NCI-H187 treated with DMSO at 0.1 percent for 48 hours (cell line): ENCODE data around the gene ATP1A1.

Source experiments
- DNase-seq: peaks from one replicate; lab custom pipeline; 2025; lab: John Stamatoyannopoulos, UW

The ATP1A1 gene

DNA sequence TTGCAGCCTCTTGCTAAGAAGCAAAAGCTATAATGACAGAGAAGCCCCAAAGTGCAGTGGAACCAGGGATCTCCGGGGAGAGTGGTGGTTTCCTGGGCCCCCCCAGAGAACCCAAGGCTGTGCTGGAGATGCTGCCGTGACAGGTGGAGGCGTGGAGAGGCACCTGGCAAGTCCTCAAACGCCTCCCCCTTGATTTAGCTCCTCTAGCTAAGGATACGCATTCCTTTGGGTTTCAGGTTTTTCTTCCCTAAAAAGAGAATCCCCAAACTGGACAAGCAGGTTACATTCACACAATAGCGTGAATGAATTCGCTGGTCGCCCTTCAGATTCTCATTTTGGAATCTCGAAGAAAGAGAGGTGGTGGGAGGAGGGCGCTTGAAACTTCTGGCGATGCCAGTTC lies 853 bp upstream of the ATP1A1 start:
- DNase-seq, result no peak

DNA sequence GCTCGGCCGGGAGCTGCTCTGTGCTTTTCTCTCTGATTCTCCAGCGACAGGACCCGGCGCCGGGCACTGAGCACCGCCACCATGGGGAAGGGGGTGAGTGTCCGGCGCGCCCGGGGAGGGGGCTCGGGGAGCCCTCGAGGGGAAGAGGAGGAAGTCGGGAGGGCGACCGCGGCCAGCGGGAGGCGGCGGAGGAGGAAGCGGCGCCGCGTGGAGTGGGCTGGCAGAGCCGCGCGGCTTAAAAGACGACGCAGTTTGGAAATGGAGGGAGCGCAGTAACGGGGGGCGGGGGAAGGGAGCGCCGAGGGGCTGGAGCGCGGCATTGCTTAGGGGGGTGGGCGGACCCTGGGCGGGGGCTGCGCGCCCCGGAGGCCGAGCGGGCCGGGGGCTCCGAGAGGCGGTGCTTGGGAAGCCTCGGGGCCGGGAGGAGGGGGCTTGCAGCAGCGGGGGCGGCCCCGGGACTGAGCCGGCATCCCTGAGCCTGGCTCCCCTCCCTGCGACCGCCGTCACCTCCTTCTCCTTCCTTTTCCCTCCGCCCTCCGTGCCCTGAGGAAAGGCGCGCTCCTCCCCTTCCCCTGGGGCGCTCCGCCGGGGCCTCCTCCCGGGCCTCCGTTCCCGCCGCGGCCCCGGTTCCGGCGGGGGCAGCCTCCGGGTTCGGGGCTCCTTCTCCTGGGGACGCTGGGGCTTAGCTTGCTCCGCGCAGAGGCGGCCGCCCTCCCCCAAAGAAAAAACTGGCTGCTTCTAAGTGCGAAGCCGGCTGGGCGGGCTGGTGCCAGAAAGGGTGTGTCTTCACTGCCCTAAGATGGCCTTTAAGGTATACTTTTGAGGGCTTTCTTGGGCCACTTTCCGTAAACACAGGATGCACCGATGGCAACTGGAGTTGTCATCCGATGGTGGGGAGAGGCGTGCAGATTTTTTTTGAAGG lies 648 bp downstream of the ATP1A1 start:
- no peak for DNase-seq

DNA sequence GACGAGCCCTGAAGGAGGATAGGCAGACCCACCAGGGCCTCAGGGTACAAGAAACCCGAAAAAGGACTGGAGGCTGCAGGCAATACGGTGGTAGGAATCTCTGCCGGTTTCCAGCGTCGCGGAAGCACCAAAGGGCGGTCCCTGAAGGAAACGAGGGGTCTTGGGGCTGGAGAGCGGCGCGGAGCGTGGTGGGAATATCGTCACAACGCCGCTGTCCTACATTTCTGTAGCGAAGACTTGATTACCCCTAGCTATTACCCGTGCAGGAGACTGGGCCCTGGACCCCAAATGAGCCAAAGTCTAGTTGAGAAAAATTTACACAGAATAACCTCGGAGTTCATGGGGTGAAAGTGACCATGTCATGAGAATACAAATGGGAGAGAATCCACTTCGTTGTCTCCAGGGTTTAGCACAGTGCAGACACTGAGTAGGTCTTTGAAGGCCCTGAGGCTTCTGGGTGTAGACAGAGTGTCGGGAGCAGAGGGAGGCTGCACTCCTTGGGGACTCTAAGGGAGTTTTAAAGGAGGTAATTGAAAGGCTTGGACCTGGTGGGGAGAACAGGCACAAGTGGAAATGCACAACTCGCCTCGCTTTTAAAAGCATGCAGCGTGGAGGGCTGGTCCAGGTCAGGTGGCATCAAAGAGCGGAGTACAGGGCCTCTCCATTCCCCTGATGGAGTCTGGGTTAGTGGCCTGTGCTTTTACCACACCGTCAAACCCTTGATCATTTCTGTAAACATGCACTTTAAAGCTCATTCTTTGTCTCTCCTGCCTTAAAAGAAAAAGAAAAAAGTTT lies 1.5 kb downstream of the ATP1A1 start:
- no peak for DNase-seq

DNA sequence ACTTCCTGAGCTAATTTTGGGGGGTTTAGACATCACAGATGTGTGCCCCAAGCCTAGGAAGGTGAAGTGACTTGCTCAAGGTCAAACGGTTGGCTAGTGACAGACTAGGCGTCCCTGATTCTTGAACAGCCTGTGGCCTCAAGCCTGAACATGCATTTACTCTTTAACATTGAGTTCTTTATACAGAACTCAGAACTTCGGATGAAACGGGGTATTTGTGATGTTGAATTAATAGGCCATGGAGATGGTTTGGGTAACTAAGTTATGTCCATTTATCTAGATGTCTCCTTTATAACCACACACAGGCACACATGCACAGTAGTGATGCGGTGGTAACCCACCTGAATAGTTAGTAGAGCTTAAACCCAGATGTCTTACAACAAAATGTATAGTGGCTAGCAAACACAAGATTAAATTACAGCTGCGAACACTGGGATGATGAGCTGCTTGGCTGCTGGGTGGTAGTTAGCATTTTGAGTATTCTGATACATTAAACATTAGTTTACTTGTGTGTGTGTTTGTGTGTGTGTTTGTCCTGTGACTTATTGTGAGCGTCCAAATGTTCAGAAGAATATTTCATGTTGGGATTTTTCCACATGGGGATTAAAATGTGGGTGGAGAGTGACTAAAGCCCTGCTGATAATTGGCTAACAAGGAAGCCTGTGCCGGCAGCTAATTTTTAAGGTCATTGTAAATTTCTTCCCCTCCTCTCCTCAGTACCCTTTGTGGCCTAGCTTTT lies 2.3 kb downstream of the ATP1A1 start:
- DNase-seq, result no peak

DNA sequence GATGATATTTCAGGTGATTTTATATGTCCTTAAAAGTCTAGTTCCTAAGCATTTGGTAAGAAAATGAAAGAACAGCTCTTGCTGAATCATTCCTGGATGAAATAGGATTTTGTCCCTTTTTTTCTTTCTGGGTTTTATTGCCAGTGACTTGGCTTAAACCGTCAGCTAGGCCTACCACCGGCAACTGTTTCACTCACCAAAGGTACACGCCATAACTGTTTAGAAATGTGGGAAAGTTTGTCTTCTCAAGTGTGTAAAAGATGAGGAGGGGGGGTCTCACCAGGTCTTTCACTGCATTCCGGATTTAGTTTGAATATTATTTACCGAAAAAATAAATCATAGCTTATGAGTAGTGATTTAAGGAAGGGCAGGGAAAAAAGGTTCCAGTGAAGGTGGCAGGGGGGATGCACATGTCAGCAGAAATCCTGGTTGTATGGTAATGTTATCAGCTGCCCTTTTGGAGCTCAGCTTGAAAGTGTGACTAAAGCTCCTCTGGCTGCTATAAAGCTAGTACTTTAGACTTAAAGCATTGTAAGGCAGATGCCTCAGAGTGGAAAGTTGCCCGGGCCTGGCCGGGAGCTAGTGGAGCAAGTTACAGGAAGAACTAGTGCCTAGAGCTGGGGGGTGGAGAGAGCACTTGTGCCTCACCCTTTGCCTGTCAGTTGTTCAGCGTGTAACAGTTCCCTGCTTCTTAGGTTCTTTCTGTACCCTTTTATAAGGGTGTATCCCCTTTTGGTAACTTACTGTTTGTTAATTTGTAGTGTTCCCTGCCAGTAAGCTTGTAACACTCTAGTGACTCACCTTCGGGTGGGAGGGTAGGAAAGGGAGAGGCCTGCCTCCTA lies 3.1 kb downstream of the ATP1A1 start:
- no peak for DNase-seq

DNA sequence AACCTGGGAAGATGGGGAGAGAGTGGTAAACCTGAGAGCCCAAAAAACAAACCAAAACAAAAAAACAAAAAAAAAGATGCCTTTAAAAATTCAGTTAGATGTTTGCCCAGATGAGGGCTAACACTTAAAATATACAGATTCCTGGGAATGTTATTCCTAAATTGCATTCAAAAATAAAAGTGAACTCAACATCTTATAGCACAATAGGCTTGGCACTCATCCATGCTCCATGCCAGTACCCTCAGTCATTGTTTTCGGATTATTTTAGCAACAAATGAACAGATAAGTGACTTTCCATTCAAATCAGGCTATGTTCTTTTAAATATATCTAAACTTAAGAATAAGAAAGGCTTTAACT lies 3.7 kb downstream of the ATP1A1 start:
- DNase-seq, result no peak

DNA sequence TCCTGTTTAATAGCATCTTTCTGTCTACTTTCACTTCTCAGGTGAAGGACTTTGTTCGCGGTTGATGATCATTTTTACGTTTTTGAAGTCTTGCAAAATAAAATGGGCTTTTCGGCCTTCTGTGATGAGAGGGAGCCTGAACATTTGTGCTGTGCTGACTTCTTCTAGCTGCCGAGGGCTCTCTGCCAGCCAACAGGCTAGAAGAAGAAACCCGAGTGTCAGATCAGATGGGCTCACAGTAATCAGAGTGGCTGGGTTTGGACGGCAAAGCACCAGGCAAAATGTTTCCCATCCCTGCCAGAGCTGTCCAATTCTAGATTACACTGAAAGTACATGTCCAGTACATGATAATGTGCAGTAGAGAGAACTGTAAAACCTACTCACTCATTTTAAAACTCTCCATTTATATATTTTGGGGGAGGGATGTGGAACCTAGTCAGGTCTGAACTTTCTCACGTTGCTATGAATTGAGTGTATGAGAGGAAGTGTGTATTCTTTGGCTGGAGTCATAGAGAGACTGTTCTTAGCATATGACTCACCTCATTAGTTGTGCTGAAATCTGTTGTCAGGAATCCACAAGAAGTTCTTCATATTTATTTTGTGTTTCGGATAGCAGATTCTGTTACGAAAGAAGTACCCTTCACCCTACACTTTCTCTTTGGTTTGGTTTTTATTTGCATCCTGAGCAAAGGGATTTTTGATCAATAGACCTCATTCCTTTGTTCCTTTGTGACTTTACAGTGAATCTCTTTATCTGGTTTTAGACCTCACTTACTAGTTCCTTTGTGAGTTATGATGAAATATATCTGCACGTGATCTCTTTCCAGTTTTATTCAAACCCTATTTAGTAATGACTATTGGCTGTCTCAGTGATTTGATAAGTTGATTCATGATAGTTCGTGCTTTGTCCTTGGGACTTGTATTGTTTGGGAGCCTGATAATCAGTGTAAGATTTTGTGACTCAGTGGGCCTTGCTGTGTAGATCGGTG lies 4.8 kb downstream of the ATP1A1 start:
- no peak for DNase-seq

DNA sequence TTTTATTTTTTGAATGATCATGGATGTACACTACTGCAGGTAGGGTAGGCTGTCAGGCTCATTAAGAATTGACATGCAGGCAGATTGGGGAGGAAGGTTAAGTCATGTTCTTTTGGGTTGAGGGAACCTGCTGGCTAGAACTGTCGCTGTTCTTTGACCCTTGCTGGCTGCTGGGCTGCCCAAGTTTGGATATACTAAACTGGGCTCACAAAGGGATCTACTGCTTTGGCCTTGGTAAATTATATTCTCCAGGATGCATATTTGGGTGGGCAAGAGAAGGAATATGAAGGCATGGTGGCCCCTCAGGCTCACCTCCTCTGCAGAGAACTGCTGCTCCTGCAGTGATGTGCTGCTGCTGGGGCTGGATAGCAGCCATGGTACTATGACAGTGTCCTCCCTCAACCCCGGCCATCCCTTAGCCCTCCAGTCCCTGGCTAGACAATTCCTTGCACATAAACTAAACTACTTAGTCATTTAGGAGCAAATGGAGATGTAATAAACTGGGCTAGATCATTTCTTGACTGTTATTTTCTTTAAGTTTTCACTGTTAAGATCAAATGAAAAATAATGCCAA lies 6.1 kb downstream of the ATP1A1 start:
- DNase-seq, result no peak

DNA sequence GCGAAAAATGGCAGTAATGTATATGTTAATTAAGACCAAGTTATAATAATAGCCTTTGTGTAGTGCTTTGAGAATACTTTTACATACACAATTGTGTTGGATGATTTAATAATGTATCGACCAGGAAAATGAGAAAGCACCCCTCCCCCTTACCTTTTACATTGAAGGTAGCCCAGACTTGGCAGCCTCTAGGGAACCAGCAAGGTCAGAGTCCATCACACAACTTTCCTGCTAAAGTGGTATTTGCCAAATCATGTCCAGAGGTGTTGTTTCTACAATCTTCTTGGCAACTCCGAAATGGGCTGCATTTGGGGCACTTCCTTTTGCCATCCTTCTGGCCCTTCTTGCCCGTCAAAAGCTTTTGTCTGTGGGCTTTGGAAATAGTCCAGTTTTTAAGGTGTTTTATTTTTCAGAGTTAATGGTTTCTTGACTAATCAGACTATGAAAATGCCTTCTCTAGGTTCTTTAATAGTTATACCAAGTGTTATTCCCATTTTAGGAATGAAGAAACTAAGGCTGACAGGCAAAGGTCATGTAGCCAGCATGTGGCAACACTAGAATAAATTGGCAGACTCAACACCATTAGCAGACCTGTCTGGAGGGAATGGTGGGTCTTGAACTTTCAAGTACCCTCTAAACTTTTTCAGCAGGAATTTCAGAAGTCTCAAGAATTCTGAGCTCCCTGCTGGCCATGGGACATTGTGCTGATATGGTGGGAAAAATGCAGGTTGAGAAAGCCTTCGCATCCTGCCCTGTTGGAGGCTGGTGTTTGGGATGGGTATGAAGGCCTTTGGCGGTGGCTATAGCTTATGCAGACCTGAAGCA lies 6.8 kb downstream of the ATP1A1 start:
- DNase-seq, result no peak

DNA sequence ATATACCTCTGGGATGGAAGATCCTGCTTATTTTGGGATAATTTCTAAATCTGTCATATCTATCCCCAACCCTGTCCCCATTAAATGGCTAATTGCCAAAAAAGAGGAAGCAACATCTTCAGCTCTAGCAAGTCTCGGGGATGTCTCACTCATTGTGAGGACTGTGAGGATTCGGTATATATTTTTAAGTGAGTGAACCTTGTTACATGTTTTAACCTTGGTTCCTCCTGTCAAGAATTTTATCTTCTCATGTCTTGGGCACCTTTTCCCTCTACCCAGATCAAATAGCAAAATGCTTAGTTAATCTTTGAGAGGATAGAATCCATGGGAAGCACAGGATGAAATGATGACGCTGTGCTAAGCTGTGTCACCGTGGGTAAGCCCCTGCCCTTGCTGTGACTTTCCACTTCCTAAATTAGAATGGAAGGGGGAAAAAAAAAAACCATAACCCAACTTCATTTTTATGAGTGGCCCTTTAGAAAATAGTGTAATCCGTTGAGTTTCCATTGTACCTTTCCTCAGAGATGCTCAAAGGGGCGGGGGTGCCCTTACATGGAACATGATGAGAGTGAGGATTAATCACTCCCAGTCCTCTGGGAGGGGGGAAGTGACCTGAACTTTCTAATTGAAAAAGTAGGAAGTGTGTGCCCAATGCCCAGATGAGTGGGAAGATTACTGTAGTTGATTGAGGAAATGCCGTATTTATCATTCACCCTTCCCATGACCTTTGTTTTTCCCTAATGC lies 7.6 kb downstream of the ATP1A1 start:
- DNase-seq, result no peak

DNA sequence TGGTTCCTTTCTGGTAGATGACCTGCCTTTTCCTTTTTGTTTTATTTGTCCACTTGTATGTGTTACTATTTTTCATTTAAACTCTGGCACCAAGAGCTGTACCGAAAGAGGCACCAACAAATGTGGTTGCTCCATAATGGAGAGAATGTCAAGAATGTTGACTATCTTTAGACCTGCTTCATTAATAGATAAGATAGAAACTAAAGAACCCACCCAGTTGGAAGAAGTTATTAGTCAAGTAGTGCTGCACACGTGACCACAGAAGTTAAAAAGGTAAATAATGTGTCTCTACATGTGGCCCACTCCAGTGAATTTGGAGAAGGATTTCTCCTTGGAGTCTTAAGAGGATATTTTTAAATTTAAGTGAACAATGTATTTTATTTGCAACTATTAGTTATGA lies 9.3 kb downstream of the ATP1A1 start:
- DNase-seq, result no peak

DNA sequence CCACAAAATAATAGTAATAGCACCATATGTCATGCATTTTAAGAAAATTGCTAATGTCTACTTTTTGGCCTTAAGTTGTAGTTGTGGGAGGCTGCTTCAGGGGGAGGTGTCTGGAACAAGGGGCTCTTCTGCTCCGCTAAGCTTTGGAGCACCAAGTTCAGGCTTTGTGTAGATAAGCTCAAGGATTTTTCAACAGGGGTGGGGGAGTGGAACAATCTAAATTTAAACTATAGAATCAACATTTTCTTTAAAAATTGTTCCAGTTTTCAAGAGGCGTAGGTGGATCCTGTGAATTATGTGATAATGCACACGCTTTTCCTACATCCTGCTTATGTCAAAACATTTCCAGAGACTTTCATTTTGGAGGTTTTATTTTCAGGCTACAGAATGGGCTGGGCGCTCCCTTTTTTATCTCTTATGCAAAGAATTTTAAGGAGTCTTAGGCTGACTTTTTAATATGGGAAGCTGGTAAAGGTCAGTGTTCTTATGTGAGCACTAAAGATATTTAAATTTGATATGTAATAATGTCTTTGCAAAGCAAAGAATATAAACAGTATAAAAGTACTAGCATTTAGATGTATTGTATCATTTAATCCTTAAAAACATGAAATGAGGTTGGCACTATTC lies 9.9 kb downstream of the ATP1A1 start:
- DNase-seq, result no peak

DNA sequence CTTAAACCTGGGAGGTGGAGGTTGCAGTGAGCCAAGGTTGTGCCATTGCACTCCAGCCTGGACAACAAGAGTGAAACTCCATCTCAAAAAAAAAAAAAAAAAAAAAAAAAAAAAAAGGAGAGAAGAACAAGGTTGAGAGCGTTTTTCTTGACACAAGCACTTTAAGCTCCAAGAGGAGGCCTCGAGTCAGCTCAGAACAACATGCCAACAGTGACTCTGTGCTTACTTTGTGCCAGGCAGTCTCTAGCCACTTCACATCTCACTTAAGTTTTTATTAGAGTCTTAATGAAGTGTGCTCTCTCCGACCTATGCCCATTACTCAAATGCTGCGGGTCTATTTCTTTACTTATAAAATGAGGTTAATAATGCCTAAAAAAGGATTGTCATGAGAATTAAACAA lies 13.0 kb downstream of the ATP1A1 start:
- DNase-seq, result no peak

DNA sequence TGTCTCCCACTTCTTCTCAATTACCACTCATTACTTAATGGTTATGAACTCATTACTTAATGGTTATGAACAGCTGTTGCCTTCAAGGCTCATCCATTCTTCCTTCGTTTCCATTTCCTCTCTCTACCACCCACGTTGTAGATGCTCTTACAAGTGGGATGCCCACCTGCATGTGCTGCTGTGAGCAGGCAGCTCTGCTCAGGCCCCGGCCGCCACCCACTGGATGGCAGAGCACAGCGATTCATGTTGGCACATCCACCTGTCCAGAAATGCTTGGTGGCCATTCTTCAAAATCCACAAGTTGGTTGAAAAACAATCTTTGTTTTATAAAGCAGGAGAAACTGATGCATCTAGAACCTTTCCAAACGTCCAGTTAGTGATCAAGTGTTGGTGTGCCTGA lies 14.5 kb downstream of the ATP1A1 start:
- no peak for DNase-seq

DNA sequence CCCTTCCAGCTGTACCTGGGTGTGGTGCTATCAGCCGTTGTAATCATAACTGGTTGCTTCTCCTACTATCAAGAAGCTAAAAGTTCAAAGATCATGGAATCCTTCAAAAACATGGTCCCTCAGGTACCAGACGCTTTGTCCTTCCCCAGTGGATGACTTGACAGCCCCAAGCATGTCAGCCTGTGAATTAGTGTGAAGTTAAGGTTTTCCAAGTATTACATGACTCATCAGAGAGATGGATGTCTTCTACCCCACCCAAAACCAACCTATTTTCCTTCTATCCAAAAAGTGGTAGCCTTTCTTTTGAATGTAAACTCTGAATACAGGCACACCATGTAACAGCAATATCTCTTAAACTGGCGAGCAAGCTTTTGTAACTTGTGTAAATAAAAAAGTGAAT lies 15.1 kb downstream of the ATP1A1 start:
- no peak for DNase-seq

DNA sequence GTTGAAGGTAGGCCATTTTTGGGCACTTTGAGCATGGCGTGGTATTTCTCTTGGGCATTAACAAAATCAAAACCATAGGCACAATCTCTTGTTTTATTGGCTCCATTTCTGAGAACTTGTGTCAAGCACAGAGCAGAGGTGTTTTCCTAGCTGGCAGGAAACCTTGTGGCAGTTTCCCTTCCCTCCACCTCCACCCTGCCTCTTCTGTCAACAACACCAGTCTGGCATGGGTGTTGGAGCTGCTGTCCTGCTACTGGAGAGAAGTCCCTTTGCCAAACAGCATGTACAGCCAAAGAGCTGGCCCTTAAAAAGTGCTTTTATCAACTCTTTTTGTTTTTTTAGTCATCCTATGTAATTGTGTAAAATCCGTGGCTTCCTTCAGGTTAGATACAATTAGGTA lies 16.0 kb downstream of the ATP1A1 start:
- no peak for DNase-seq

DNA sequence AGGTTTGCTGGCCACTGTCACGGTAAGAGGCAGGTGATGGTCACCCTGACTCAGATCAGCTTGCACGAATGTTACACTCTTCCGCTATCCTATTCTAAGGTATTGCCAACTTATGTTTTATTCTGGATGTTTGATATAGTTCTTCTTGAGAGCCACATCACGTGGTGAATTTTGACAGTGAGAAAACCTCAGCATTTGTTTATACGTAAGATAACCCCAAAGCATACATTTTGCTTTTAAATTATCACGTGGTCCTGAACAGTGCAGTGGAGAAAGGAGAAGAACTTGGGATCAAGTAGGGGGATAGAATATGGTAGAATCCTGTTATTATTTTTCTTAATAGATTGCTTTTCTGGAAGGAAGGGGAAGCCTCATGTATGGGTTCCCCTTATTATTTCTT lies 16.6 kb downstream of the ATP1A1 start:
- no peak for DNase-seq

DNA sequence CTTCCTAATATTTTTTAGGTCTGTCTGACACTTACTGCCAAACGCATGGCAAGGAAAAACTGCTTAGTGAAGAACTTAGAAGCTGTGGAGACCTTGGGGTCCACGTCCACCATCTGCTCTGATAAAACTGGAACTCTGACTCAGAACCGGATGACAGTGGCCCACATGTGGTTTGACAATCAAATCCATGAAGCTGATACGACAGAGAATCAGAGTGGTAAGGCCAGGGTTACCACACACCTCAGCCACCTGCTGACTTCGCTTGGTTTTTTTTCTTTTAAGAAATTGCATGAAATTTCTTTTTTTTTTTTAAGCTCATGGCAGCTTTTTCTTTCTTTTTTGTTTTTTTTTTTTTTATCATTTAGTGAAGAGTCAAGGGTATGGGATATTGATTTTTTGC lies 17.2 kb downstream of the ATP1A1 start:
- DNase-seq, result no peak
